Measurements from ENCODE around the gene RASA4B. TPM values are rescaled to one million over a fixed set of nuclear protein-coding genes. Genes with fewer than 3 reads are reported as not detected.

RASA4B gene
- total RNA-seq, 1 donor from 2014 or later = 16.2 TPM

DNA sequence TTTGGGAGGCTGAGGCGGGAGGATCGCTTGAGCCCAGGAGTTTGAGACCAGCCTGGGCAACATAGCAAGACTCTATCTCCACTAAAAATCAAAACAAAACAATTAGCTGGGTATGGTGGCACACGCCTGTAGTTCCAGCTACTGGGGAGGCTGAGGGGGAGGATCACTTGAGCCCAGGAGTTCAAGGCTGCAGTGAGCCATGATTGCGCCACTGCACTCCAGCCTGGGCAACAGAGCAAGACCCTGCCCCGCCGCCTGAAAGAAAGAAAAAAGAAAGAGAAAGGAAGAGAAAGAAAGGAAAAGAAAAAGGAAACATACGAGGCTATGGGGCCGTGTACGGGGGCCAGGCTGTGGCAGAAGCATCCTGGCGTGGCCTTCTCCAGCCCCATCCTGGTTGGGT is 62.6 kb downstream of the RASA4B start:
- intact Hi-C loops (cut with micrococcal nuclease) = loop anchor here (5.0 kb wide), 1 partner anchor 53 kb away; no protein-coding TSS in a partner anchor

DNA sequence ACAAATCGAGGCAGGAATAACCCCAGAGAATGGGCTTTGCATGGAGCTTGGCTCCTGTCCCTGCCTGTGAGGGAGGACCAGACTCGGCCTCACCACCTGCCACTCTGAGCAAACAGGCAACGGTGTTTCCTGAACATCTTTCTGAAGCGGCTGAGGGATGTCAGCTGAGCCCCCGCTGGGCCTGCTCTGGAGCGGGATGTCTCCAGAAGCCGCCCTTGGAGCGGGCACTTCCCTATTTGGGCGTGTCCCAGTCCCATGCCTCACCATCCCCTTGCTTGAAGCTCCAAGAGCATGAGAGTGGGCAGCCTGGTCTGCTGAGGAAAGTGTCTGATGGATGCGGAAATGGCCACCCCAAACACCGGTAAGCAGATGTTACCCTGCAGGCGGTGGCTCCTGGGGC is 63.1 kb downstream of the RASA4B start:
- intact Hi-C loops (cut with micrococcal nuclease) = loop anchor here (5.0 kb wide), 1 partner anchor 52 kb away; no protein-coding TSS in a partner anchor

DNA sequence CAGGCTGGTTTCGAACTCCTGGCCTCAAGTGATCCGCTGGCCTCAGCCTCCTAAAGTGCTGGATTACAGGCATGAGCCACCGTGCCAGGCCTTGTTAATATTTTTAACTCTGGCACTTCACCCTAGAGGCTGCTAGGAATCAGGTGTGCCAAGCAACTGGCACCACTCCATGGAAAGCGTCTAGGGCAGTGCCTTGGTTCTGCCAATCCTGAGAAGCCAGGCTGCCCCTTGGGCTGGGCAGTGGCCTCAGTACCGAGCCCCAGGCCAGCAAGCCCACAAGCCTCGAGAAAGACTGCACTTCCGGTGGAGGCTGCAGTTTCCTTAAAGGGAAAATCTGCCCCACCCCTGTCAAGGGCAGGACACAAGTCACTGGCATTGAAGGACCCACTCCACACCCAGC is 64.3 kb downstream of the RASA4B start:
- intact Hi-C loops (cut with micrococcal nuclease) = loop anchor here (5.0 kb wide), 1 partner anchor 51 kb away; no protein-coding TSS in a partner anchor

- intact Hi-C loops (cut with micrococcal nuclease) = loop anchor here (5.0 kb wide), 1 partner anchor 50 kb away; no protein-coding TSS in a partner anchor
These were observed 65.1 kb downstream of the RASA4B start for GRCh38 chr7:102452451-102452850.

GRCh38 chr7:102451371-102452054 is 66.1 kb downstream of the RASA4B start:
- intact Hi-C loops (cut with micrococcal nuclease) = loop anchor here (5.0 kb wide), 1 partner anchor 49 kb away; no protein-coding TSS in a partner anchor

DNA sequence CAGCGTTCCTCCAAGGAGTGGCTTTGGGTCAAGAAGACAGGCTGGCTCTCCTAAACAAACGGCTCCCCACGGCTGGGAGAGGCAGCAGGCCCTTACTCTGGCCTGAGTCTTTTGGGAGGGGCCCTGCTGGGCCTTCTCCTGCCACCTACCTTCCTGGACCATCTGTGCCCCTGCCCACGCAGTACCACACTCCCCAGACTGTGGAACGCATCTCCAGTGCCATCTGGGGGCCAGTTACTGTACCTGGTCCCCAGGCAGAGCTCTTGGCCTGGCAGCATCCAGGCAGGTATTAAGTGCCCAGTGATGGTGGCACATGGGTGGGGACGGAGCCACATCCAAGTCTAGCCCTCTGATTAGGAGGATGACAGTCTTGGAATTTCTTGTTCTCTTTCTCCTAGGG is 67.3 kb downstream of the RASA4B start:
- intact Hi-C loops (cut with micrococcal nuclease) = loop anchor here (1.0 to 5.0 kb wide), 2 partner anchors 38 to 48 kb away; no protein-coding TSS in a partner anchor

DNA sequence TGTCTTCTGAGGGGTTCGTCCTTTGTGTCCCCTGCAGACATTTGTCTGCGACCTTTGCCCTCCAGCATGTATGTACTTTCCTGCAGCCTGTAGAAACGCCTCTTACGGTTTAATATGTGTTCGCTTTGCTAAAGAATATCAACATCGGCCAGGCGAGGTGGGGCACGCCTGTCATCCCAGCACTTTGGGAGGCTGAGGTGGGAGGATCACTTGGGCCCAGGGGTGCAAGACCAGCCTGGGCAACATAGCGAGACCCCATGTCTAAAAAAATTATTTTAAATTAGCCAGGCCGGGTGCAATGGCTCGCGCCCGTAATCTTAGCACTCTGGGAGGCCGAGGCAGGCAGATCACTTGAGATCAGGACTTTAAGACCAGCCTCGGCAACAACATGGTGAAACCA is 68.4 kb downstream of the RASA4B start:
- intact Hi-C loops (cut with micrococcal nuclease) = no loop called here

DNA sequence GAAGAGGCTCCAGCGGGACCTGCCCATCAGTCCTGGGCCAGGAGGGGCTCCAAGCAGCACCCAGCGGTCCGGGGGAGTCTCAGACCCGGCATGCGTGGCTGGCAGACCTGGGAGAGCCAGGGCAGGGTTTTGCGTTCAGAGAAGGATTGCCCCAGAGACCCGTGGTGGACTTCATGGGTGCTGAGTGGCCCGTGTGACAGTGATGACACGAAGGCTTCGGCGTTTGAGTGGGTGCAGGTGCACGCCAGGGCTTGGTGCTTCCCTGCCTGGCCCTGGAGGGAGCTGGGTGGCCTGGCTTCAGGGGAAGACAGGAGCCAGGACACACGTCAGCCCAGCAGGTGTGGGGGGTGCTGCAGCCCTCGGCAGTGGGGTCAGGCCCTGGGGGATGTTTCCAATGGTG is 70.3 kb downstream of the RASA4B start:
- intact Hi-C loops (cut with micrococcal nuclease) = no loop called here

DNA sequence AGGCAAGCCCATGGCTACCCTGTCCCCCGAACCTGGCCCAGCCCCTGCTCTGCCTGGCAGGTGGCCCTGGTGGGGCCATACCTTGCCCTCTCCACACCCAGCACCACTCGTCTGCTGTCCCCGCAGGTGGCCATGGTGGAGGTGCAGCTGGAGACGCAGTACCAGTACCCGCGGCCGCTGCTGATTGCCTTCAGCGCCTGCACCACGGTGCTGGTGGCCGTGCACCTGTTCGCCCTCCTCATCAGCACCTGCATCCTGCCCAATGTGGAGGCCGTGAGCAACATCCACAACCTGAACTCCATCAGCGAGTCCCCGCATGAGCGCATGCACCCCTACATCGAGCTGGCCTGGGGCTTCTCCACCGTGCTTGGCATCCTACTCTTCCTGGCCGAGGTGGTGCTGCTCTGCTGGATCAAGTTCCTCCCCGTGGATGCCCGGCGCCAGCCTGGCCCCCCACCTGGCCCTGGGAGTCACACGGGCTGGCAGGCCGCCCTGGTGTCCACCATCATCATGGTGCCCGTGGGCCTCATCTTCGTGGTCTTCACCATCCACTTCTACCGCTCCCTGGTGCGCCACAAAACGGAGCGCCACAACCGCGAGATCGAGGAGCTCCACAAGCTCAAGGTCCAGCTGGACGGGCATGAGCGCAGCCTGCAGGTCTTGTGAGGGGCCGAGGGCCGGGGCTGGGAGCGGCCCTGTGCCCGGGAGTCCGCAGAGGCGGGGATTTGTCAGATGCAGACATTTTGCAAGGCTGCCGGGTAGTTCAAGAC is 71.0 kb downstream of the RASA4B start:
- intact Hi-C loops (cut with micrococcal nuclease) = no loop called here

DNA sequence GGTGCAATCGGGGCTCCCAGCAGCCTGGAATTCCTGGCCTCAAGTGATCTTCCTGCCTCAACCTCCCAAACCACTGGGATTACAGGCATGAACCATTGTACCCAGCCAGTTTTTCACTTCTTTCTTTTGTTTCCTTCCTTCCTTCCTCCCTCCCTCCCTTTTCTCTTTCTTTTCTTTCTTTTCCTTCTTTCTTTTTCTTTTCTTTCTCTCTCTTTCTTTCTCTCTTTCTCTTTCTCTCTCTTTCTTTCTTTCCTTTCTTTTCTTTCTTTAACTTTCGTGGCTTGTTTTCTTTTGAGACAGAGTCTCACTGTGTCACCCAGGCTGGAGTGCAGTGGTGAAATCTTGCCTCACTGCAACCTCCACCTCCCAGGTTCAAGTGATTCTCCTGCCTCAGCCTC is 71.9 kb downstream of the RASA4B start:
- intact Hi-C loops (cut with micrococcal nuclease) = no loop called here

GRCh38 chr7:102444961-102445673 is 72.5 kb downstream of the RASA4B start:
- intact Hi-C loops (cut with micrococcal nuclease) = no loop called here

DNA sequence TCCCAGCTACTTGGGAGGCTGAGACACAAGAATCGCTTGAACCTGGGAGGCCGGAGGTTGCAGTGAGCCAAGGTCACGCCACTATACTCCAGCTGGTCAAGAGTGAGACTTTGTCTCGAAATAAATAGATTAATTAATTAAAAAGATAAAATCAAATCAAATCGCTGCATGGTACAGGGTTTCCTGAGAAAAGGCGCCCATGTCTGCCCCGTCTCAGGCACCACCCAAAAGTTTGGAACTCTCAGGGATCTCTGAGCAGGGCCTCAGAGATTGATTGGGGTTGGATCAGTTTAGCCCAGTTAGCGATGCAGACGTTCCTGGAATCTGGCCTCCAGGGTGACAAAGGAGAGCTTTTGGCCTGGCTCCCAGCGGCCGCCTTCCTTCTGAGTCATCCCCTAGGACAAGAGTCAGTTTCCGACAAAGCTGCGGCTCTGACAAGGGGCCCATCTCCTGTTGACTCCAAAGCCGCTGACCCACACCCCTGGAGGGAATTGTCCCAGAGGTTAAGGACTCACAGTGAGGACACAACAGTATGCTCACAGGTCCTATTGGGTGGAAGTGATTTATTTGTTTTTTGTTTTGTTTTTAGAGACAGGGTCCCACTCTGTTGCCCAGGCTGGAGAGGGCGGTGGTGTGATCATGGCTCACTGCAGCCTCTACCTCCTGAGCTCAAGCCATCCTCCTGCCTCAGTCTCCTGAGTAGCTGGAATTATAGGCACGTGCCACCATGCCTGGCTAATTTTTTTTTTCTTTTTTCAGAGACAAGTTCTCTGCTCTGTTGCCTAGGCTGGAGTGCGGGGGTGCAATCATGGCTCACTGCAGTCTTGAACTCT is 77.4 kb downstream of the RASA4B start:
- intact Hi-C loops (cut with micrococcal nuclease) = no loop called here

GRCh38 chr7:102436118-102436517 is 81.5 kb downstream of the RASA4B start:
- intact Hi-C loops (cut with micrococcal nuclease) = no loop called here

- intact Hi-C loops (cut with micrococcal nuclease) = loop anchor here (1.0 kb wide), 2 partner anchors 8 to 30 kb away; no protein-coding TSS in a partner anchor
These were observed 83.5 kb downstream of the RASA4B start for GRCh38 chr7:102434039-102434486.

GRCh38 chr7:102433219-102434038 is 84.1 kb downstream of the RASA4B start, which contains the start of gene ORAI2:
Gene ORAI2 (plus strand): TSS chr7:102433575. CDS start chr7:102438957, 5,382 bp downstream.
- intact Hi-C loops (cut with micrococcal nuclease) = loop anchor here (1.0 kb wide), 2 partner anchors 7 to 29 kb away; no protein-coding TSS in a partner anchor
